Neural cell (in vitro differentiated cells): ENCODE measurements around the gene MAGI2. TPM values are rescaled to one million over a fixed set of nuclear protein-coding genes. Genes with fewer than 3 reads are reported as not detected.

Experiments used
- H2AFZ ChIP-seq: fragments of 200-600, 300-800 bp; sonication (generic), shearing (Covaris generic); 2 replicates; pipeline ENCODE4 v1.6.0; 2014; ENCODE audit warnings: low read depth, mild to moderate bottlenecking, antibody characterized with exemption, low read length, moderate library complexity
- H3F3A ChIP-seq: fragments of 200-600 bp; shearing (Covaris generic); 2 replicates; pipeline ENCODE4 v1.6.1; 2016; ENCODE audit warnings: mild to moderate bottlenecking, moderate library complexity, mixed read lengths, antibody characterized with exemption, low read length; ENCODE audit not compliant: insufficient read depth, poor library complexity, severe bottlenecking
- H3K27ac ChIP-seq: fragments of 200-600, 300-800 bp; sonication (generic), shearing (Covaris generic); 2 replicates; pipeline ENCODE4 v1.5.1; 2014; ENCODE audit warnings: mild to moderate bottlenecking, low read length, moderate library complexity
- H3K27me3 ChIP-seq: fragments of 300-800, 200-600 bp; sonication (generic), shearing (Covaris generic); 2 replicates; pipeline ENCODE4 v1.6.0; 2014; ENCODE audit warnings: mild to moderate bottlenecking, low read depth, low read length, moderate library complexity; ENCODE audit not compliant: insufficient read depth
- H3K36me3 ChIP-seq: fragments of 300-800, 200-600 bp; sonication (generic), shearing (Covaris generic); 2 replicates; pipeline ENCODE4 v1.5.1; 2014; ENCODE audit warnings: mild to moderate bottlenecking, antibody characterized with exemption, low read length, moderate library complexity; ENCODE audit not compliant: insufficient read depth
- H3K4me2 ChIP-seq: fragments of 300-800, 200-600 bp; sonication (generic), shearing (Covaris generic); 2 replicates; pipeline ENCODE4 v1.6.0; 2014; ENCODE audit warnings: mild to moderate bottlenecking, low read length
- H3K4me3 ChIP-seq: fragments of 300-800, 200-600 bp; sonication (generic), shearing (Covaris generic); 2 replicates; pipeline ENCODE4 v1.5.1; 2014; ENCODE audit warnings: mild to moderate bottlenecking, low read length, moderate library complexity
- H3K79me2 ChIP-seq: fragments of 200-600 bp; shearing (Covaris generic); replicated peaks from 2 replicates; pipeline ENCODE4 v1.6.0; 2014; ENCODE audit warnings: mild to moderate bottlenecking, low read length, moderate library complexity; ENCODE audit not compliant: insufficient read depth
- H3K9ac ChIP-seq: fragments of 300-800, 200-600 bp; sonication (generic), shearing (Covaris generic); 2 replicates; pipeline ENCODE4 v1.6.1; 2016; ENCODE audit warnings: mild to moderate bottlenecking, low read length, mixed read lengths
- H3K9me2 ChIP-seq: fragments of 200-600 bp; shearing (Covaris generic); 2 replicates; pipeline ENCODE4 v1.6.1; 2016; ENCODE audit warnings: mild to moderate bottlenecking, low read length, mixed read lengths; ENCODE audit not compliant: insufficient read depth
- H3K9me3 ChIP-seq: fragments of 200-600, 300-800 bp; sonication (generic), shearing (Covaris generic); 2 replicates; pipeline ENCODE4 v1.6.1; 2016; ENCODE audit warnings: mild to moderate bottlenecking, mixed run types, low read length, moderate library complexity, mixed read lengths
- H4K20me1 ChIP-seq: fragments of 200-600 bp; shearing (Covaris generic); 2 replicates; pipeline ENCODE4 v1.6.1; 2016; ENCODE audit warnings: mild to moderate bottlenecking, mixed run types; ENCODE audit not compliant: insufficient read depth
- EP300 ChIP-seq: fragments of 450-650 bp; conservative IDR thresholded peaks from 2 replicates; pipeline ENCODE4 v1.6.1; 2014; ENCODE audit warnings: antibody characterized with exemption, mild to moderate bottlenecking, moderate library complexity; ENCODE audit not compliant: poor library complexity, severe bottlenecking
- EZH2 ChIP-seq: fragments of 200-600, 300-800 bp; shearing (Covaris generic), sonication (generic); IDR thresholded peaks from 2 replicates; pipeline ENCODE4 v1.6.1; 2014; ENCODE audit warnings: antibody characterized with exemption, low read length, borderline replicate concordance, mild to moderate bottlenecking; ENCODE audit not compliant: insufficient read depth, poor library complexity, severe bottlenecking
- MXI1 ChIP-seq: fragments of 450-650 bp; conservative IDR thresholded peaks from 2 replicates; pipeline ENCODE4 v1.6.1; 2014; ENCODE audit warnings: antibody characterized with exemption, mild to moderate bottlenecking; ENCODE audit not compliant: poor library complexity, severe bottlenecking
- RAD21 ChIP-seq: fragments of 450-650 bp; conservative IDR thresholded peaks from 2 replicates; pipeline ENCODE4 v1.6.1; 2014; ENCODE audit warnings: antibody characterized with exemption, mild to moderate bottlenecking, moderate library complexity
- SMC3 ChIP-seq: fragments of 450-650 bp; conservative IDR thresholded peaks from 2 replicates; pipeline ENCODE4 v1.6.1; 2014; ENCODE audit warnings: antibody characterized with exemption, mild to moderate bottlenecking, moderate library complexity; ENCODE audit not compliant: poor library complexity
- TAF1 ChIP-seq: IDR thresholded peaks from 2 replicates; pipeline ENCODE4 v1.6.1; 2012; ENCODE audit warnings: low read depth
- polyA plus RNA-seq: library from polyadenylated mRNA; depleted of rRNA; stranded (reverse); fragments of >200 nt; gene quantifications from 2 replicates; pipeline ENCODE4 v1.2.3, GENCODE V29; 2014
- TF ChIP-seq, protein P1 (sequence below): fragments of 450-650 bp; IDR thresholded peaks from 2 replicates; pipeline ENCODE4 v1.5.1; 2014; ENCODE audit warnings: antibody characterized with exemption, mild to moderate bottlenecking, moderate library complexity; ENCODE audit not compliant: poor library complexity, severe bottlenecking
- TF ChIP-seq, protein P2 (sequence below): IDR thresholded peaks from 2 replicates; pipeline ENCODE4 v1.6.1; 2012; ENCODE audit warnings: borderline replicate concordance

MAGI2 gene
- polyA plus RNA-seq, 1 donor from 2014 or later = 19.3 TPM

DNA sequence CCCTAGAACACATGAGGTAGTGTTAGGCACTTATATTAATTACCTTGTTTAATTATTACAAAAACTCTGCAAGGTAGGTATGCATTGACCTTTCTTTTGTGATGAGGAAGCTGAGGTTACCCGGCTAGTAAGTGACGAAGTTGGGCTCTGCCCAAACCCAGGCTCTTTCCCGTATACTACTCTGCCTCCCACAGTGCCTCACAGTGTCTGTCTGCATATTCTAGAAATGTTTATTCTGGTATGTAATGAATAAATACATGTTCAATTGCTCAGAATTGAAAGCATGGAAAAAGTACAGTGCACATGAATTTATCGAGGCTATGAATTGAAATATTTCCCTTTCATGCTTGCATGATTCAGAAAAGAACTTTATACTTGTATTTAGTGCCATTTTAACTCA lies 1350.0 kb downstream of the MAGI2 start:
- Histone ChIP-seq H3K9me3 (peaks cover 3% of the 10 kb centered on the region), H3K4me3 (no peak overlapping the region), H3K9me2 (no peaks in the 10 kb centered on the region), H4K20me1 (no peaks in the 10 kb centered on the region), H3F3A (no peaks in the 10 kb centered on the region), H3K27me3 (no peaks in the 10 kb centered on the region), H3K9ac (no peak overlapping the region), H3K27ac (no peak overlapping the region), H2AFZ (no peak overlapping the region), H3K36me3 (no peaks in the 10 kb centered on the region), H3K79me2 (no peaks in the 10 kb centered on the region), H3K4me2 (no peak overlapping the region)
- TF ChIP-seq, protein P1, sequence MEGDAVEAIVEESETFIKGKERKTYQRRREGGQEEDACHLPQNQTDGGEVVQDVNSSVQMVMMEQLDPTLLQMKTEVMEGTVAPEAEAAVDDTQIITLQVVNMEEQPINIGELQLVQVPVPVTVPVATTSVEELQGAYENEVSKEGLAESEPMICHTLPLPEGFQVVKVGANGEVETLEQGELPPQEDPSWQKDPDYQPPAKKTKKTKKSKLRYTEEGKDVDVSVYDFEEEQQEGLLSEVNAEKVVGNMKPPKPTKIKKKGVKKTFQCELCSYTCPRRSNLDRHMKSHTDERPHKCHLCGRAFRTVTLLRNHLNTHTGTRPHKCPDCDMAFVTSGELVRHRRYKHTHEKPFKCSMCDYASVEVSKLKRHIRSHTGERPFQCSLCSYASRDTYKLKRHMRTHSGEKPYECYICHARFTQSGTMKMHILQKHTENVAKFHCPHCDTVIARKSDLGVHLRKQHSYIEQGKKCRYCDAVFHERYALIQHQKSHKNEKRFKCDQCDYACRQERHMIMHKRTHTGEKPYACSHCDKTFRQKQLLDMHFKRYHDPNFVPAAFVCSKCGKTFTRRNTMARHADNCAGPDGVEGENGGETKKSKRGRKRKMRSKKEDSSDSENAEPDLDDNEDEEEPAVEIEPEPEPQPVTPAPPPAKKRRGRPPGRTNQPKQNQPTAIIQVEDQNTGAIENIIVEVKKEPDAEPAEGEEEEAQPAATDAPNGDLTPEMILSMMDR = no peak
- TF ChIP-seq, protein P2, sequence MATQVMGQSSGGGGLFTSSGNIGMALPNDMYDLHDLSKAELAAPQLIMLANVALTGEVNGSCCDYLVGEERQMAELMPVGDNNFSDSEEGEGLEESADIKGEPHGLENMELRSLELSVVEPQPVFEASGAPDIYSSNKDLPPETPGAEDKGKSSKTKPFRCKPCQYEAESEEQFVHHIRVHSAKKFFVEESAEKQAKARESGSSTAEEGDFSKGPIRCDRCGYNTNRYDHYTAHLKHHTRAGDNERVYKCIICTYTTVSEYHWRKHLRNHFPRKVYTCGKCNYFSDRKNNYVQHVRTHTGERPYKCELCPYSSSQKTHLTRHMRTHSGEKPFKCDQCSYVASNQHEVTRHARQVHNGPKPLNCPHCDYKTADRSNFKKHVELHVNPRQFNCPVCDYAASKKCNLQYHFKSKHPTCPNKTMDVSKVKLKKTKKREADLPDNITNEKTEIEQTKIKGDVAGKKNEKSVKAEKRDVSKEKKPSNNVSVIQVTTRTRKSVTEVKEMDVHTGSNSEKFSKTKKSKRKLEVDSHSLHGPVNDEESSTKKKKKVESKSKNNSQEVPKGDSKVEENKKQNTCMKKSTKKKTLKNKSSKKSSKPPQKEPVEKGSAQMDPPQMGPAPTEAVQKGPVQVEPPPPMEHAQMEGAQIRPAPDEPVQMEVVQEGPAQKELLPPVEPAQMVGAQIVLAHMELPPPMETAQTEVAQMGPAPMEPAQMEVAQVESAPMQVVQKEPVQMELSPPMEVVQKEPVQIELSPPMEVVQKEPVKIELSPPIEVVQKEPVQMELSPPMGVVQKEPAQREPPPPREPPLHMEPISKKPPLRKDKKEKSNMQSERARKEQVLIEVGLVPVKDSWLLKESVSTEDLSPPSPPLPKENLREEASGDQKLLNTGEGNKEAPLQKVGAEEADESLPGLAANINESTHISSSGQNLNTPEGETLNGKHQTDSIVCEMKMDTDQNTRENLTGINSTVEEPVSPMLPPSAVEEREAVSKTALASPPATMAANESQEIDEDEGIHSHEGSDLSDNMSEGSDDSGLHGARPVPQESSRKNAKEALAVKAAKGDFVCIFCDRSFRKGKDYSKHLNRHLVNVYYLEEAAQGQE = no peak
- TF ChIP-seq EZH2 = no peak
- TF ChIP-seq RAD21 = no peak
- TF ChIP-seq EP300 = no peak
- no peak for TF ChIP-seq SMC3

DNA sequence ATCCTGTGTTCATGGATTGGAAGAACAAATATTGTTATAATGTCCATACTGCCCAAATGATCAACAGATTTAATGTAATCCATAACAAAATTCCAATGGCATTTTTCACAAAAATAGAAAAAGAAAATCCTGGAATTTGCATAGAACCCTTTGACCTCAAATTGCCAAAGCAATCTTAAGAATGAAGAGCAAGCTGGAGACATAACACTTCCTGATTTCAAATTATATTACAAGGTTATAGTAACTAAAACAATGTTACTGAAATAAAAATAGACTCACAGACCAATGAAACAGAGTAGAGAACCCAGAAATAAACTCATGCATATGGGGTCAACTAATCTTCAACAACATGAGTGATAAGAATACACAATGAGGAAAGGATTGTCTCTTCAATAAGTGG lies 1352.4 kb downstream of the MAGI2 start:
- TF ChIP-seq, protein P2 = no peak
- TF ChIP-seq SMC3 (no peak), TAF1 (no peak), MXI1 (no peak)
- no peak overlapping the region for H3K27ac ChIP-seq
- H3K36me3 ChIP-seq = no peaks in the 10 kb centered on the region
- H3K9me2 ChIP-seq = no peaks in the 10 kb centered on the region
- no peaks in the 10 kb centered on the region for H3K9me3 ChIP-seq
- no peak overlapping the region for H3K4me2 ChIP-seq
- no peak overlapping the region for H3K4me3 ChIP-seq
- no peak overlapping the region for H2AFZ ChIP-seq
- no peaks in the 10 kb centered on the region for H3K27me3 ChIP-seq
- H3F3A ChIP-seq = no peaks in the 10 kb centered on the region
- H3K9ac ChIP-seq = no peak overlapping the region
- no peaks in the 10 kb centered on the region for H4K20me1 ChIP-seq
- no peaks in the 10 kb centered on the region for H3K79me2 ChIP-seq
